Regular cardiac myocyte (primary cell): ENCODE data around the gene CYCS. TPM values are rescaled to one million over a fixed set of nuclear protein-coding genes. Genes with fewer than 3 reads are reported as not detected.

Source experiments
- total RNA-seq: library from RNA; depleted of rRNA; stranded (reverse); fragments of >200 nt; gene quantifications from 2 replicates; pipeline ENCODE4 v1.2.3, GENCODE V29; 2014

CYCS gene
- total RNA-seq = 28.2 and 62.1 TPM in 2 replicates

GRCh38 chr7:25125137-25125946 lies at the start of gene CYCS:
CYCS (minus strand) TSS chr7:25125260; CDS start chr7:25124119, 1,141 bp downstream.

Other genes with a start within 250 kb of the CYCS start
- gene OSBPL3, start 145.1 kb downstream of the CYCS start, total RNA-seq = 16.1 and 19.4 TPM in 2 replicates
- not detected in 2 replicates for gene NPVF, start 103.2 kb upstream of the CYCS start, total RNA-seq